ENCODE results near the gene CD72. TPM values are rescaled to one million over a fixed set of nuclear protein-coding genes. Genes with fewer than 3 reads are reported as not detected.

CD72 gene
- total and polyA plus RNA-seq, 7 donors = 0.36 to 42.1 (median 1.2) TPM

DNA sequence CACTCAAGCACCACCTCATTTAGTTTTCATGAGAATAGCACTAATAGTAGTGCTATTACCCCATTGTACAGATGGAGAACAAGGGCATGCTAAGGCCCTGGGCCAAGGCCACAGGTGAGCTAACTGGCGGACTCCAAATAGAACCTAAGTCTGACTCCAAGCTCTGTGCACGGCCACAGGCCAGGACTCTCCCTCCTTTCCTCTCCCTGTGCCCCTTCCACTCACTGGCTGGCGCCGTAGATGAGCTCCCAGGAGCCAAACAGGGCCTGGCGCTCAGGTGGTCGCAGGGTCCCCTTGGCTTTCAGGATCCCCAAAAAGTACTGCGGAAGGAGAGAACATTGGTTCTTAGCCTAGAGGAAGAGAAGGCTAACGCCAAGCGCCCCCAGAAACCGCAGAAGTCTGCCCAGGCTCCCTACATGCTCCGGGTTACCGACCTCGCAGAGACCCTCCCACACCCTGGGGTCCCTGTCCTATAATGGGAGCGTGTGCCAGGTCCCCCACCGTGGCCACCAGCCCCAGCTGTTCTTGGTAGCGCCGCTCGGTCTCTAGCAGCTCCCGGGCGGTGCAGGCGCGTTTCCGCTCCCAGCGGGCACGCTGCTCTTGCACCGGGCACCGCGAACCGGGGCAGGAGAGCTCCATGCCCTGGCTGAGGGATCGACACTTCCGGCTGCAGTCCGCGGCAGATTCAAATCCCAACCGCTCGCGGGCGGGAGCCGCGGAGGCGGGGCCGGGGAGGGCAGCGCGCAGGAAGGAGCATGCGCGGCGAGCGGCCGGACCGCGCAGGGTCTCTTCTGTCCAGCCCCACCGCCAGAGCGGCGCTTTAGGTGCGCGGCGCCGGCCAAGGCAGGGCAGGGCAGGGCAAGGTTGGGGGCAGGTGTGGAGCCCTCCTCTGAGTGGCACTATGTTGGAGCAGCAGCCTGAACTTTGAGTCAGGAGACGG is 46.6 kb upstream of the CD72 start, which contains the start of gene ARHGEF39:
Gene ARHGEF39, minus strand, starts transcription at position 665 of the 940 bp plus-strand sequence. Its CDS starts 26 bp downstream, at position 639.
- TF ChIP-seq POLR2A (IDR thresholded peaks at IDR 0.05) (peak in 1 of 2 donors; percentile 48), POLR2AphosphoS5 (IDR thresholded peaks at IDR 0.05) (peak; percentile 55 to 70 (median 66))
- TF ChIP-seq, protein P1, sequence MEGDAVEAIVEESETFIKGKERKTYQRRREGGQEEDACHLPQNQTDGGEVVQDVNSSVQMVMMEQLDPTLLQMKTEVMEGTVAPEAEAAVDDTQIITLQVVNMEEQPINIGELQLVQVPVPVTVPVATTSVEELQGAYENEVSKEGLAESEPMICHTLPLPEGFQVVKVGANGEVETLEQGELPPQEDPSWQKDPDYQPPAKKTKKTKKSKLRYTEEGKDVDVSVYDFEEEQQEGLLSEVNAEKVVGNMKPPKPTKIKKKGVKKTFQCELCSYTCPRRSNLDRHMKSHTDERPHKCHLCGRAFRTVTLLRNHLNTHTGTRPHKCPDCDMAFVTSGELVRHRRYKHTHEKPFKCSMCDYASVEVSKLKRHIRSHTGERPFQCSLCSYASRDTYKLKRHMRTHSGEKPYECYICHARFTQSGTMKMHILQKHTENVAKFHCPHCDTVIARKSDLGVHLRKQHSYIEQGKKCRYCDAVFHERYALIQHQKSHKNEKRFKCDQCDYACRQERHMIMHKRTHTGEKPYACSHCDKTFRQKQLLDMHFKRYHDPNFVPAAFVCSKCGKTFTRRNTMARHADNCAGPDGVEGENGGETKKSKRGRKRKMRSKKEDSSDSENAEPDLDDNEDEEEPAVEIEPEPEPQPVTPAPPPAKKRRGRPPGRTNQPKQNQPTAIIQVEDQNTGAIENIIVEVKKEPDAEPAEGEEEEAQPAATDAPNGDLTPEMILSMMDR (IDR thresholded peaks at IDR 0.05) = no peak
- intact Hi-C loops (cut with DNase I) = loop anchor here (1.0 kb wide), 1 partner anchor 24 kb away; the partner anchor contains the start of gene TPM2
- no peaks in the 10 kb centered on the region for H3K9me3 ChIP-seq
- H3K27ac ChIP-seq = peak within 1 kb of the TSS; percentile 97 to 98 (median 98)
- peaks cover 0 to 13% (median 10%) of the 10 kb centered on the region in 4 donors for H3K36me3 ChIP-seq
- peak; percentile 90 for DNase-seq
- H3K27me3 ChIP-seq = no peaks in the 10 kb centered on the region
- 3 to 8% methylated on average over 58 of the region's 58 CpGs for WGBS, 2 donors
- H3K4me3 ChIP-seq = peak within 1 kb of the TSS; percentile 27 to 58 (median 48)
- H3K4me1 ChIP-seq = peaks cover 0 to 52% (median 48%) of the 10 kb centered on the region in 4 donors

DNA sequence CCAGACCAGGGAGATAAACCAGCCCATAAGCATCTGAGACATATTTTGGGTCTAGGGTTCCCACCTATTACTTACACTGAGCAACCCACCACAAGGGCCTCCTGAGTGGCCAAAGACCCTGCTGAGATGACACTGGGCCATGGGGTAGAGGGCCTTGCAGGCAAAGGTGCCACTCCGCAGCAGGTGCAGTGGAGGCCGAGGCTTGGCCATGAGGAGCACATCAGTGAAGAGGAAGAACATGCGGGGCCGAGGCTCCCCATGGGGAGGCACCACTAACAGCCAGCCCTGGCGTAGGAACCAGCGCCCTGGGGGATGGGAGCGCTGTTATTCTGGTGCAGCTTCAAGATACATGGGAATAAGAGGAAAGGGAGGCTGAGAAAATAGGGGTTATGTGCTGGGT is 44.2 kb upstream of the CD72 start:
- TF ChIP-seq POLR2AphosphoS5 (IDR thresholded peaks at IDR 0.05) = peak in 2 of 4 donors; percentile 23 to 24
- TF ChIP-seq EP300 (IDR thresholded peaks at IDR 0.05) = no peak
- peak overlapping the region; percentile 97 to 98 (median 98) for H3K27ac ChIP-seq
- H3K4me1 ChIP-seq = peaks cover 0 to 65% (median 57%) of the 10 kb centered on the region in 4 donors
- H3K27me3 ChIP-seq = no peaks in the 10 kb centered on the region
- WGBS, 2 donors = 87 to 93% methylated on average over 7 of the region's 7 CpGs
- DNase-seq = no peak
- intact Hi-C loops (cut with DNase I) = no loop called here
- no peaks in the 10 kb centered on the region for H3K9me3 ChIP-seq
- peaks cover 0 to 13% (median 10%) of the 10 kb centered on the region in 4 donors for H3K36me3 ChIP-seq
- no peak overlapping the region for H3K4me3 ChIP-seq

DNA sequence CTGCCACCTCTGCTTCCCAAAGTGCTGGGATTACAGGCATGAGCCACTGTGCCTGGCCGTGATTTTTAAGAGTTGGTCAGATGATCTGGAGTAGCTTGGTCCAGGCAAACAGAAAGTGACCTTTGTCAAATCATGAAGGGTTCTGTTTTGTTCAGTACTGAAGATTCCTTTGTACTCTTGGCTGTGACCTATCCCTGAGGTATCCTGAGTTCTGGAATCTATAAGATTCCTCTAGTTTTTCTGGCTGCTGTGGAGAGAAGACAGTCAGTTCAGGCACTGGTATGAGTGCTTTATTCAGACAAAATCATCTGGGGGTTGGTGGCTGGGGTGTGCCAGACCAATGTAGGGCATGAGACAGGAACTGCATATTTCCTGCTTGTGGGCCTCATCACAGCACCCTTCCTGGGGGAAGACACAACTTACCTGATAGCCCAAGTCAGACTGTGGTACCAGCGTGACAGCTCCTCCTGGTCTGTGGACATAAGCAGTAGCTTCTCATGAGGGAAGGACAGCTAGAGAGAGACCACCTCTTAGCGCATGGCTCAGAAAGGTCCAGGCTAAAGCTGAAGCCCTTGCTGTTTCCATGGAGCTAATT is 43.6 kb upstream of the CD72 start:
- 65% methylated on average over 3 of the region's 3 CpGs for WGBS, 2 donors
- intact Hi-C loops (cut with DNase I) = no loop called here
- H3K4me1 ChIP-seq = peaks cover 0 to 71% (median 63%) of the 10 kb centered on the region in 4 donors
- H3K9me3 ChIP-seq = no peaks in the 10 kb centered on the region
- no peak overlapping the region for H3K4me3 ChIP-seq
- H3K27me3 ChIP-seq = no peaks in the 10 kb centered on the region
- H3K27ac ChIP-seq = peak overlapping the region; percentile 97 to 98 (median 98)
- TF ChIP-seq POLR2AphosphoS5 (IDR thresholded peaks at IDR 0.05) = peak in 1 of 4 donors; percentile 20
- TF ChIP-seq, protein P1 (IDR thresholded peaks at IDR 0.05) = no peak
- no peak for DNase-seq
- peaks cover 0 to 13% (median 10%) of the 10 kb centered on the region in 4 donors for H3K36me3 ChIP-seq

DNA sequence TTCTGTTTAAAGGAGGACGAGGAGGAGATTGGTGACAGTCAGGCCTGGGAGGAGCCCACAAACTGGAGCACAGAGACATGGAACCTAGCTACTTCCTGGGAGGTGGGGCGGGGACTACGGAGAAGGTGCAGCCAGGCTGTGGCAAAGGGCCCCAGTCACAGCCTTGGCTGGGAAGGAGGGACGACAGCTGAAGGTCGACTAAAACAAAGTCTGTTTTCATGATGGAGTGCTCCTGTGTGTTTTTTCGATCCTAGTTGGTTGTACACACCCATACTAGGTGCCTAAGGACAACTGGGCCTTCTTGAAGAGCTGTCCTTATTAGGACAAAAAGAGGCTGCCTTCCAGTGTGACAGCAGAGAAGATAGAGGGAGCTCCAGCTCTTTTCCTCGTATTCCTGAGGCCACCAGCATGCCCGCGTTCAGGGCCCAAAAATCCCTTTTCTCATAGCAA is 42.8 kb upstream of the CD72 start:
- Histone ChIP-seq H3K36me3 (peaks cover 0 to 13% (median 10%) of the 10 kb centered on the region in 4 donors), H3K4me3 (peak overlapping the region in 1 of 4 donors; percentile 70), H3K27ac (peak overlapping the region; percentile 97 to 98 (median 98)), H3K9me3 (no peaks in the 10 kb centered on the region), H3K27me3 (no peaks in the 10 kb centered on the region), H3K4me1 (peaks cover 0 to 78% (median 69%) of the 10 kb centered on the region in 4 donors)
- peak; percentile 34 to 66 (median 48) for TF ChIP-seq POLR2AphosphoS5 (IDR thresholded peaks at IDR 0.05)
- TF ChIP-seq, protein P1 (IDR thresholded peaks at IDR 0.05) = peak; percentile 34 to 45 (median 38)
- TF ChIP-seq EP300 (IDR thresholded peaks at IDR 0.05) = no peak
- TF ChIP-seq POLR2A (IDR thresholded peaks at IDR 0.05) = peak in 1 of 2 donors; percentile 58
- 15 to 50% methylated on average over 9 of the region's 9 CpGs for WGBS, 2 donors
- DNase-seq = peak; percentile 80
- intact Hi-C loops (cut with DNase I) = no loop called here

Data from sigmoid colon (tissue), 7 donors.